H9 (cell line): Measurements from ENCODE around the gene CENPM. TPM values are rescaled to one million over a fixed set of nuclear protein-coding genes. Genes with fewer than 3 reads are reported as not detected.

Source experiments
- DNase-seq: peaks from one replicate; pipeline ENCODE4 v3.0.0-alpha.2; 2017
- H2AFZ ChIP-seq: one replicate; pipeline ENCODE4 v1.6.1; 2013; ENCODE audit warnings: mild to moderate bottlenecking, low read length, control low read depth, moderate library complexity
- H2AK5ac ChIP-seq: 2 replicates; pipeline ENCODE4 v1.6.1; 2013; ENCODE audit warnings: low read length, control low read depth, mixed read lengths; ENCODE audit not compliant: insufficient read length
- H2BK120ac ChIP-seq: one replicate; pipeline ENCODE4 v1.6.1; 2013; ENCODE audit warnings: low read depth, mild to moderate bottlenecking, low read length, control low read depth, inconsistent platforms; ENCODE audit not compliant: poor library complexity, severe bottlenecking
- H2BK12ac ChIP-seq: 2 replicates; pipeline ENCODE4 v1.6.1; 2013; ENCODE audit warnings: low read length, control low read depth, mixed read lengths, low read depth; ENCODE audit not compliant: insufficient read length
- H2BK15ac ChIP-seq: 2 replicates; pipeline ENCODE4 v1.6.1; 2013; ENCODE audit warnings: low read depth, low read length, control low read depth
- H2BK20ac ChIP-seq: one replicate; pipeline ENCODE4 v1.6.1; 2013; ENCODE audit warnings: low read depth, mild to moderate bottlenecking, low read length, control low read depth, inconsistent platforms; ENCODE audit not compliant: poor library complexity, severe bottlenecking
- H2BK5ac ChIP-seq: 2 replicates; pipeline ENCODE4 v1.6.1; 2013; ENCODE audit warnings: low read length, control low read depth, mixed read lengths; ENCODE audit not compliant: insufficient read length
- H3K14ac ChIP-seq: 2 replicates; pipeline ENCODE4 v1.6.1; 2013; ENCODE audit warnings: low read length, control low read depth; ENCODE audit not compliant: insufficient read depth
- H3K18ac ChIP-seq: 2 replicates; pipeline ENCODE4 v1.6.1; 2013; ENCODE audit warnings: low read depth, mild to moderate bottlenecking, mixed read lengths, low read length, control low read depth; ENCODE audit not compliant: insufficient read length
- H3K23ac ChIP-seq: 2 replicates; pipeline ENCODE4 v1.6.1; 2013; ENCODE audit warnings: low read length, control low read depth, mixed read lengths, low read depth; ENCODE audit not compliant: insufficient read length
- H3K23me2 ChIP-seq: 2 replicates; pipeline ENCODE4 v1.6.1; 2013; ENCODE audit warnings: low read depth, mild to moderate bottlenecking, mixed read lengths, low read length, control low read depth; ENCODE audit not compliant: insufficient read length, poor library complexity, severe bottlenecking
- H3K27ac ChIP-seq: 2 replicates; pipeline ENCODE4 v1.5.1; 2013; ENCODE audit warnings: low read length, control low read depth, mixed read lengths, low read depth; ENCODE audit not compliant: insufficient read length
- H3K27me3 ChIP-seq: 2 replicates; pipeline ENCODE4 v1.6.1; 2013; ENCODE audit warnings: low read length, control low read depth, inconsistent platforms; ENCODE audit not compliant: insufficient read depth
- H3K4ac ChIP-seq: 2 replicates; pipeline ENCODE4 v1.6.1; 2013; ENCODE audit warnings: low read depth, mild to moderate bottlenecking, control low read depth, inconsistent platforms, low read length, moderate library complexity
- H3K4me1 ChIP-seq: 2 replicates; pipeline ENCODE4 v1.6.1; 2013; ENCODE audit warnings: low read length, control low read depth, inconsistent platforms; ENCODE audit not compliant: insufficient read depth
- H3K4me2 ChIP-seq: 2 replicates; pipeline ENCODE4 v1.6.1; 2013; ENCODE audit warnings: low read length, control low read depth, mixed read lengths; ENCODE audit not compliant: insufficient read length, insufficient read depth
- H3K56ac ChIP-seq: 2 replicates; pipeline ENCODE4 v1.6.1; 2013; ENCODE audit warnings: low read depth, mild to moderate bottlenecking, mixed read lengths, low read length, control low read depth; ENCODE audit not compliant: insufficient read length
- H3K79me1 ChIP-seq: 2 replicates; pipeline ENCODE4 v1.6.1; 2013; ENCODE audit warnings: low read depth, mild to moderate bottlenecking, moderate library complexity, low read length, control low read depth, inconsistent platforms; ENCODE audit not compliant: insufficient read depth, poor library complexity, severe bottlenecking
- H3K79me2 ChIP-seq: 2 replicates; pipeline ENCODE4 v1.6.1; 2013; ENCODE audit warnings: low read length, control low read depth, inconsistent platforms; ENCODE audit not compliant: insufficient read depth
- H3K9ac ChIP-seq: 2 replicates; pipeline ENCODE4 v1.6.1; 2013; ENCODE audit warnings: low read length, control low read depth, mixed read lengths; ENCODE audit not compliant: insufficient read length; ENCODE audit errors: extremely low read depth
- H3K9me3 ChIP-seq: one replicate; pipeline ENCODE4 v1.6.1; 2013; ENCODE audit warnings: low read depth, low read length, inconsistent platforms; ENCODE audit not compliant: control insufficient read depth
- H3T11ph ChIP-seq: one replicate; pipeline ENCODE4 v1.6.1; 2013; ENCODE audit warnings: mild to moderate bottlenecking, low read length, control low read depth, inconsistent platforms
- H4K20me1 ChIP-seq: one replicate; pipeline ENCODE4 v1.6.1; 2013; ENCODE audit not compliant: control insufficient read depth, insufficient read length, insufficient read depth
- H4K5ac ChIP-seq: 2 replicates; pipeline ENCODE4 v1.6.1; 2013; ENCODE audit warnings: low read depth, mild to moderate bottlenecking, mixed read lengths, low read length, control low read depth; ENCODE audit not compliant: insufficient read length
- H4K8ac ChIP-seq: replicated peaks from 2 replicates; pipeline ENCODE4 v1.6.1; 2013; ENCODE audit warnings: low read length, control low read depth, mixed read lengths, low read depth; ENCODE audit not compliant: insufficient read length
- H4K91ac ChIP-seq: 2 replicates; pipeline ENCODE4 v1.6.1; 2013; ENCODE audit warnings: low read depth, mild to moderate bottlenecking, moderate library complexity, mixed read lengths, low read length, control low read depth; ENCODE audit not compliant: insufficient read length
- H3K27ac Mint-ChIP-seq, 3 experiments: 2 replicates in 2 of 3; 3 replicates in 1 of 3; pipeline ENCODE4 v1.8.0; 2020 to 2021; ENCODE audit warnings: mixed read lengths in 3 of 3, mild to moderate bottlenecking in 1 of 3, moderate library complexity in 1 of 3
- H3K27me3 Mint-ChIP-seq: 2 replicates; pipeline ENCODE4 v1.8.0; 2021; ENCODE audit warnings: low read depth, mild to moderate bottlenecking, moderate library complexity, mixed read lengths
- H3K36me3 Mint-ChIP-seq, 3 experiments: 2 replicates in 2 of 3; 3 replicates in 1 of 3; pipeline ENCODE4 v1.8.0; 2020 to 2021; ENCODE audit warnings: low read depth in 3 of 3, mixed read lengths in 3 of 3; ENCODE audit not compliant: insufficient read depth in 1 of 3
- H3K4me1 Mint-ChIP-seq, 2 experiments: 2 replicates each; pipeline ENCODE4 v1.8.0; 2020; ENCODE audit warnings: mixed read lengths in 2 of 2
- H3K4me3 Mint-ChIP-seq, 2 experiments: 2 replicates in 1 of 2; 3 replicates in 1 of 2; pipeline ENCODE4 v1.8.0; 2020 to 2021; ENCODE audit warnings: mild to moderate bottlenecking in 2 of 2, mixed read lengths in 2 of 2, moderate library complexity in 1 of 2
- H3K9me3 Mint-ChIP-seq, 2 experiments: 2 replicates in 1 of 2; 3 replicates in 1 of 2; pipeline ENCODE4 v1.8.0; 2020; ENCODE audit warnings: mild to moderate bottlenecking in 2 of 2, mixed read lengths in 2 of 2, moderate library complexity in 1 of 2
- CTCF ChIP-seq: fragments of 200-600 bp; sonication (generic); conservative IDR thresholded peaks from 3 replicates; pipeline ENCODE4 v1.8.0; 2021; ENCODE audit warnings: antibody characterized with exemption, mild to moderate bottlenecking
- whole genome bisulfite sequencing: extraction: QIAGEN DNeasy Blood & Tissue Kit; methylation state at CpG from one replicate; pipeline ENCODE4 v1.1.7; 2013; ENCODE audit warnings: missing lambda C conversion rate, low lambda C conversion rate, mixed read lengths; ENCODE audit not compliant: insufficient read length; ENCODE audit errors: extremely low coverage; 5-methylcytosine and 5-hydroxymethylcytosine counted together
- total RNA-seq: library from RNA; stranded (reverse); gene quantifications from 2 replicates; pipeline ENCODE4 v1.2.1, GENCODE V29; 2021

The CENPM gene
- total RNA-seq, 1 experiment from 2014 or later = 36.5 TPM

- H4K8ac ChIP-seq = no peak overlapping the region
- H3K79me2 ChIP-seq = no peaks in the 10 kb centered on the region
- no peaks in the 10 kb centered on the region for H3K23me2 ChIP-seq
- no peaks in the 10 kb centered on the region for H3K4me1 ChIP-seq
- no peak overlapping the region for H3K4me2 ChIP-seq
- H2BK20ac ChIP-seq = no peak overlapping the region
- no peaks in the 10 kb centered on the region for H3K27me3 Mint-ChIP-seq
- no peak overlapping the region for H3K18ac ChIP-seq
- no peak overlapping the region for H2BK5ac ChIP-seq
- peaks cover 37 to 83% (median 78%) of the 10 kb centered on the region in 3 experiments; a peak in 6 of 7 replicates for H3K36me3 Mint-ChIP-seq
- no peaks in the 10 kb centered on the region for H3K4me1 Mint-ChIP-seq
- WGBS = no CpG with 5 or more reads among the region's 5 CpGs
- no peak overlapping the region for H4K5ac ChIP-seq
- no peak overlapping the region for H2AK5ac ChIP-seq
- no peaks in the 10 kb centered on the region for H3K9me3 Mint-ChIP-seq
- no peak overlapping the region for H3K27ac ChIP-seq
- no peak overlapping the region for H3K27ac Mint-ChIP-seq
- no peak overlapping the region for H4K91ac ChIP-seq
- H3K14ac ChIP-seq = no peak overlapping the region
- H3K27me3 ChIP-seq = no peaks in the 10 kb centered on the region
- H3K4ac ChIP-seq = no peak overlapping the region
- no peak overlapping the region for H3T11ph ChIP-seq
- no peak overlapping the region for H2AFZ ChIP-seq
- H3K9ac ChIP-seq = no peak overlapping the region
- DNase-seq = no peak
- no peaks in the 10 kb centered on the region for H4K20me1 ChIP-seq
- no peak overlapping the region for H2BK15ac ChIP-seq
- H3K79me1 ChIP-seq = no peaks in the 10 kb centered on the region
- H3K9me3 ChIP-seq = no peaks in the 10 kb centered on the region
- no peak overlapping the region for H3K4me3 Mint-ChIP-seq
- no peak overlapping the region for H2BK12ac ChIP-seq
- no peak overlapping the region for H2BK120ac ChIP-seq
- no peak for TF ChIP-seq CTCF
- H3K23ac ChIP-seq = no peak overlapping the region
- no peak overlapping the region for H3K56ac ChIP-seq
Observed at GRCh38 chr22:41899110-41899509, 47.8 kb downstream of the CENPM start.
